PC-9 (cell line): ENCODE data around the gene STEAP3. TPM values are rescaled to one million over a fixed set of nuclear protein-coding genes. Genes with fewer than 3 reads are reported as not detected.

ENCODE experiments used
- BruUV-seq: library from RNA; stranded (reverse); fragments of 400-500 nt; replicated peaks from 2 replicates; lab custom pipeline; 2021; lab: Mats Ljungman, UMichigan
- CTCF ChIA-PET: fragments of 300-600 bp; sonication (Branson Sonifier 250); formaldehyde crosslinking; loops from one replicate; lab custom pipeline; 2022; ENCODE audit warnings: antibody characterized with exemption; lab: Charles Lee
- POLR2A ChIA-PET: fragments of 300-600 bp; sonication (Branson Sonifier 250); formaldehyde crosslinking; loops from one replicate; lab custom pipeline; 2022; ENCODE audit warnings: antibody characterized with exemption; ENCODE audit not compliant: unreplicated experiment; lab: Charles Lee
- DNase-seq, 2 experiments: peaks; one replicate each; pipeline versions ENCODE4 v3.0.0 to v3.0.0-alpha.2; 2015 to 2022; ENCODE audit warnings: mixed read lengths in 1 of 2
- H2AFZ ChIP-seq: fragments of 200-600 bp; sonication (generic); 2 replicates; pipeline ENCODE4 v1.8.1; 2017; ENCODE audit warnings: antibody characterized with exemption
- H3F3A ChIP-seq: fragments of 200-600 bp; sonication (generic); 2 replicates; pipeline ENCODE4 v1.8.1; 2017; ENCODE audit warnings: antibody characterized with exemption, mild to moderate bottlenecking, low read depth; ENCODE audit not compliant: insufficient read depth
- H3K27ac ChIP-seq: fragments of 200-600 bp; sonication (generic); 2 replicates; pipeline ENCODE4 v1.6.1; 2016; ENCODE audit warnings: mixed run types
- H3K27me3 ChIP-seq: fragments of 200-600 bp; sonication (generic); 2 replicates; pipeline ENCODE4 v1.6.1; 2016; ENCODE audit warnings: low read depth, mixed run types; ENCODE audit not compliant: insufficient read depth
- H3K36me3 ChIP-seq: fragments of 200-600 bp; sonication (generic); 2 replicates; pipeline ENCODE4 v1.6.1; 2016; ENCODE audit warnings: low read depth, mixed run types
- H3K4me1 ChIP-seq: fragments of 200-600 bp; sonication (generic); replicated peaks from 2 replicates; pipeline ENCODE4 v1.6.1; 2016; ENCODE audit warnings: mixed run types; ENCODE audit not compliant: insufficient read depth
- H3K4me2 ChIP-seq: fragments of 200-600 bp; sonication (generic); 2 replicates; pipeline ENCODE4 v1.6.1; 2017; ENCODE audit warnings: mixed run types
- H3K4me3 ChIP-seq: fragments of 200-600 bp; sonication (generic); 2 replicates; pipeline ENCODE4 v1.6.1; 2016; ENCODE audit warnings: mixed run types
- H3K79me2 ChIP-seq: fragments of 200-600 bp; sonication (generic); 2 replicates; pipeline ENCODE4 v1.6.1; 2017; ENCODE audit warnings: low read depth, mixed run types
- H3K9me2 ChIP-seq: fragments of 200-600 bp; sonication (generic); 2 replicates; pipeline ENCODE4 v1.8.1; 2017; ENCODE audit warnings: mild to moderate bottlenecking; ENCODE audit not compliant: insufficient read depth
- H3K9me3 ChIP-seq: fragments of 200-600 bp; sonication (generic); 2 replicates; pipeline ENCODE4 v1.8.1; 2016; ENCODE audit warnings: low read depth; ENCODE audit not compliant: insufficient read depth
- H4K20me1 ChIP-seq: fragments of 200-600 bp; sonication (generic); 2 replicates; pipeline ENCODE4 v1.8.1; 2017; ENCODE audit not compliant: insufficient read depth
- EZH2 ChIP-seq: fragments of 200-600 bp; sonication (generic); IDR thresholded peaks from 2 replicates; pipeline ENCODE4 v1.8.0; 2017; ENCODE audit warnings: antibody characterized with exemption, low read depth
- intact Hi-C: fragments of 100-400 bp; cut with micrococcal nuclease; formaldehyde crosslinking; loops from one replicate; pipeline ENCODE4 v1.10.0; 2022; ENCODE audit not compliant: unreplicated experiment
- total RNA-seq: library from RNA; stranded (reverse); gene quantifications from 2 replicates; pipeline ENCODE4 v1.2.3, GENCODE V29; 2021
- TF ChIP-seq, protein P1 (sequence below): fragments of 200-600 bp; sonication (generic); conservative IDR thresholded peaks from 2 replicates; pipeline ENCODE4 v1.6.1; 2017; ENCODE audit warnings: mixed run types, antibody characterized with exemption, mild to moderate bottlenecking, moderate library complexity

STEAP3 gene
- total RNA-seq, 1 experiment from 2014 or later, result 23.0 TPM

DNA sequence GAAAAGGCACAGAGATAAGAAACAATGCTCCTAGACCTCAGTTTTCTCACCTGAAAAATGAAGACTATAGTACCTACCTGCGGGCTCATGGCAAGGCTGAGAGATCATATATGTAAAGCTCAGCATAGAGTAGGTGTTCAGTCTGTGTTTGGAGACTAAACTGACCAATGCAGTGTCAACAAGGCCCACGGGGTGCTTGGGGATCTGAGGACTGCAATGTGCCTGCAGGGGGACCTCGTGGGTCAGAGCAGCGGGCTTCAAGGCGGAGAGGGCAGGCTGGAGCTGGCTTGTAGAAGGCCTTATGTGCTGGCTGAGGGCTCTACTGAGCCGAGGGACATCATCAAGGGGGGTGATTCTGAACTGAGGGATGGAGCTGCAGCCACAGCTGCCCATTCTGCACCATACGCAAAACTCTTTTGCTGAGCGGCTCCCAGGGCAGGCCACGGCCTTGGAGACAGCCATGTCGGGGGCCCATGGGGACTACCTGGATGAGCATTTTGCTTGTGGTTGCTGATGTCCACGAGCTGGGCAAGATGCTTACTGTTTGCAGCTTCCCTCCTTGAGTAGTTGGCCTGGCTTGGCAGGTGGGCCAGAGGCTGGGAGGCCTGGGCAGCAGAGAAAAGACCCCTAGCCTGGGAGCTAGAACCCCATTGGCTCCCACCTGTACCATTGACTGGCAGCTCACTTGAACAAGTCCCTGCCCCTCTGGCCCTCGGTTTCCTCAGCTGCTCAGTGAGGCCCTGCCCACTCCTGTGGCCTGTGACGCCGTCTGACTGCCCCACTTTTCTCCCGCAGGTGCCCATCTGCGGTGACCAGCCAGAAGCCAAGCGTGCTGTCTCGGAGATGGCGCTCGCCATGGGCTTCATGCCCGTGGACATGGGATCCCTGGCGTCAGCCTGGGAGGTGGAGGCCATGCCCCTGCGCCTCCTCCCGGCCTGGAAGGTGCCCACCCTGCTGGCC is 23.5 kb downstream of the STEAP3 start:
- H3F3A ChIP-seq, result peaks cover 12% of the 10 kb centered on the region
- no peak overlapping the region for H3K4me3 ChIP-seq
- no peak overlapping the region for H3K27ac ChIP-seq
- no peaks in the 10 kb centered on the region for H4K20me1 ChIP-seq
- H3K4me2 ChIP-seq, result no peak overlapping the region
- ChIA-PET POLR2A (no interaction called here), CTCF (no interaction called here)
- no peak for TF ChIP-seq EZH2
- TF ChIP-seq, protein P1, sequence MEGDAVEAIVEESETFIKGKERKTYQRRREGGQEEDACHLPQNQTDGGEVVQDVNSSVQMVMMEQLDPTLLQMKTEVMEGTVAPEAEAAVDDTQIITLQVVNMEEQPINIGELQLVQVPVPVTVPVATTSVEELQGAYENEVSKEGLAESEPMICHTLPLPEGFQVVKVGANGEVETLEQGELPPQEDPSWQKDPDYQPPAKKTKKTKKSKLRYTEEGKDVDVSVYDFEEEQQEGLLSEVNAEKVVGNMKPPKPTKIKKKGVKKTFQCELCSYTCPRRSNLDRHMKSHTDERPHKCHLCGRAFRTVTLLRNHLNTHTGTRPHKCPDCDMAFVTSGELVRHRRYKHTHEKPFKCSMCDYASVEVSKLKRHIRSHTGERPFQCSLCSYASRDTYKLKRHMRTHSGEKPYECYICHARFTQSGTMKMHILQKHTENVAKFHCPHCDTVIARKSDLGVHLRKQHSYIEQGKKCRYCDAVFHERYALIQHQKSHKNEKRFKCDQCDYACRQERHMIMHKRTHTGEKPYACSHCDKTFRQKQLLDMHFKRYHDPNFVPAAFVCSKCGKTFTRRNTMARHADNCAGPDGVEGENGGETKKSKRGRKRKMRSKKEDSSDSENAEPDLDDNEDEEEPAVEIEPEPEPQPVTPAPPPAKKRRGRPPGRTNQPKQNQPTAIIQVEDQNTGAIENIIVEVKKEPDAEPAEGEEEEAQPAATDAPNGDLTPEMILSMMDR, result no peak
- intact Hi-C loops, result no loop called here
- H3K9me2 ChIP-seq, result no peaks in the 10 kb centered on the region
- no peaks in the 10 kb centered on the region for H3K9me3 ChIP-seq
- no peak for DNase-seq
- H3K36me3 ChIP-seq, result peaks cover 12% of the 10 kb centered on the region; the same call in 1 of the 2 replicates
- H2AFZ ChIP-seq, result no peak overlapping the region
- H3K27me3 ChIP-seq, result no peaks in the 10 kb centered on the region
- BruUV-seq, result no TSS peak
- peaks cover 14% of the 10 kb centered on the region for H3K4me1 ChIP-seq
- no peaks in the 10 kb centered on the region for H3K79me2 ChIP-seq

DNA sequence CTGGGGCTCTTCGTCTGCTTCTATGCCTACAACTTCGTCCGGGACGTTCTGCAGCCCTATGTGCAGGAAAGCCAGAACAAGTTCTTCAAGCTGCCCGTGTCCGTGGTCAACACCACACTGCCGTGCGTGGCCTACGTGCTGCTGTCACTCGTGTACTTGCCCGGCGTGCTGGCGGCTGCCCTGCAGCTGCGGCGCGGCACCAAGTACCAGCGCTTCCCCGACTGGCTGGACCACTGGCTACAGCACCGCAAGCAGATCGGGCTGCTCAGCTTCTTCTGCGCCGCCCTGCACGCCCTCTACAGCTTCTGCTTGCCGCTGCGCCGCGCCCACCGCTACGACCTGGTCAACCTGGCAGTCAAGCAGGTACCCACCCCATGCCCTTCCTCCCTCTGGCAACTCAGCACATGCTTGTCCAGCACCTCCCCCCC is 24.2 kb downstream of the STEAP3 start:
- H3K4me3 ChIP-seq, result no peak overlapping the region
- ChIA-PET CTCF (no interaction called here), POLR2A (no interaction called here)
- TF ChIP-seq EZH2, result no peak
- TF ChIP-seq, protein P1, result no peak
- DNase-seq, result no peak
- H3K9me3 ChIP-seq, result no peaks in the 10 kb centered on the region
- no peak overlapping the region for H3K27ac ChIP-seq
- H3K36me3 ChIP-seq, result peaks cover 12% of the 10 kb centered on the region; the same call in 1 of the 2 replicates
- no TSS peak for BruUV-seq
- H4K20me1 ChIP-seq, result no peaks in the 10 kb centered on the region
- peaks cover 18% of the 10 kb centered on the region for H3F3A ChIP-seq
- H3K9me2 ChIP-seq, result no peaks in the 10 kb centered on the region
- intact Hi-C loops, result no loop called here
- H3K4me2 ChIP-seq, result no peak overlapping the region
- no peak overlapping the region for H2AFZ ChIP-seq
- no peaks in the 10 kb centered on the region for H3K27me3 ChIP-seq
- peaks cover 19% of the 10 kb centered on the region for H3K4me1 ChIP-seq
- H3K79me2 ChIP-seq, result no peaks in the 10 kb centered on the region

GRCh38 chr2:119248311-119248710 is 24.7 kb downstream of the STEAP3 start:
- Histone ChIP-seq H3K27ac (no peak overlapping the region), H3K79me2 (no peaks in the 10 kb centered on the region), H3K27me3 (no peaks in the 10 kb centered on the region), H3K4me1 (peaks cover 23% of the 10 kb centered on the region), H3K4me3 (no peak overlapping the region), H4K20me1 (no peaks in the 10 kb centered on the region), H3K36me3 (peaks cover 12% of the 10 kb centered on the region; the same call in 1 of the 2 replicates), H3F3A (peaks cover 22% of the 10 kb centered on the region), H3K9me2 (no peaks in the 10 kb centered on the region), H2AFZ (no peak overlapping the region), H3K9me3 (no peaks in the 10 kb centered on the region), H3K4me2 (no peak overlapping the region)
- POLR2A ChIA-PET, result no interaction called here
- intact Hi-C loops, result no loop called here
- no TSS peak for BruUV-seq
- TF ChIP-seq, protein P1, result no peak
- TF ChIP-seq EZH2, result no peak
- DNase-seq, result no peak
- CTCF ChIA-PET, result no interaction called here
